ENCODE measurements around the gene TTC3.
A peak's percentile ranks its signal among the peaks of the same experiment; 100 is the strongest.

The TTC3 gene

GRCh38 chr21:37136261-37136660, 63.2 kb downstream of the TTC3 start:
- Histone ChIP-seq H3K79me2 (ENCODE audit: control insufficient read depth, insufficient read depth, low read length, poor library complexity) (no peaks in the 10 kb centered on the region), H4K12ac (ENCODE audit: low read depth, low read length) (no peak overlapping the region), H3K9me3 (ENCODE audit: insufficient read depth, low read depth, low read length) (no peaks in the 10 kb centered on the region), H2BK120ac (ENCODE audit: insufficient read depth, low read length, poor library complexity) (no peak overlapping the region), H3K18ac (ENCODE audit: low read length) (no peak overlapping the region), H3K79me1 (ENCODE audit: low read length) (no peaks in the 10 kb centered on the region), H3K4me2 (ENCODE audit: low read length) (no peak overlapping the region), H3K27ac (ENCODE audit: low read depth, low read length) (no peak overlapping the region), H3K14ac (ENCODE audit: low read length) (no peak overlapping the region), H4K8ac (ENCODE audit: low read depth, low read length) (no peak overlapping the region), H2BK5ac (ENCODE audit: low read depth, low read length, poor library complexity) (no peak overlapping the region), H3K23ac (ENCODE audit: low read length) (no peak overlapping the region), H2BK12ac (ENCODE audit: low read length) (no peak overlapping the region), H2AK5ac (ENCODE audit: low read length) (no peak overlapping the region), H2AFZ (ENCODE audit: insufficient read depth, low read length, poor library complexity) (no peak overlapping the region), H3K36me3 (ENCODE audit: control insufficient read depth in 1 of 2, insufficient read depth in 2 of 2, low read length in 2 of 2) (peaks cover 11 to 32% of the 10 kb centered on the region in 2 experiments), H3K4ac (ENCODE audit: low read depth, low read length) (no peak overlapping the region), H3K4me3 (ENCODE audit: low read depth, low read length) (no peak overlapping the region), H3K27me3 (ENCODE audit: insufficient read depth, low read length) (no peaks in the 10 kb centered on the region), H3K4me1 (ENCODE audit: control insufficient read depth in 1 of 2, insufficient read depth in 2 of 2, low read length in 2 of 2) (no peaks in the 10 kb centered on the region), H4K91ac (ENCODE audit: low read depth, low read length) (no peak overlapping the region), H3K9ac (ENCODE audit: low read length) (no peak overlapping the region)
- no CpG with 5 or more reads among the region's 2 CpGs for WGBS (ENCODE audit: extremely low coverage, insufficient coverage, insufficient read length)
- no peak for DNase-seq

- no peak overlapping the region for H4K12ac ChIP-seq (ENCODE audit: low read depth, low read length)
Observed at GRCh38 chr21:37136744-37137143, 63.7 kb downstream of the TTC3 start.

GRCh38 chr21:37139154-37139553, 66.1 kb downstream of the TTC3 start:
- Histone ChIP-seq H3K27me3 (ENCODE audit: insufficient read depth, low read length) (no peaks in the 10 kb centered on the region), H3K18ac (ENCODE audit: low read length) (no peak overlapping the region), H3K36me3 (ENCODE audit: control insufficient read depth in 1 of 2, insufficient read depth in 2 of 2, low read length in 2 of 2) (peaks cover 4 to 22% of the 10 kb centered on the region in 2 experiments), H3K4ac (ENCODE audit: low read depth, low read length) (no peak overlapping the region), H3K14ac (ENCODE audit: low read length) (no peak overlapping the region), H4K91ac (ENCODE audit: low read depth, low read length) (no peak overlapping the region), H3K23ac (ENCODE audit: low read length) (no peak overlapping the region), H3K79me1 (ENCODE audit: low read length) (no peaks in the 10 kb centered on the region), H4K8ac (ENCODE audit: low read depth, low read length) (no peak overlapping the region), H3K9ac (ENCODE audit: low read length) (no peak overlapping the region), H2AK5ac (ENCODE audit: low read length) (no peak overlapping the region), H3K27ac (ENCODE audit: low read depth, low read length) (no peak overlapping the region), H3K9me3 (ENCODE audit: insufficient read depth, low read depth, low read length) (no peaks in the 10 kb centered on the region), H2BK12ac (ENCODE audit: low read length) (no peak overlapping the region), H3K4me2 (ENCODE audit: low read length) (no peak overlapping the region), H2BK5ac (ENCODE audit: low read depth, low read length, poor library complexity) (no peak overlapping the region), H3K4me3 (ENCODE audit: low read depth, low read length) (no peak overlapping the region), H2AFZ (ENCODE audit: insufficient read depth, low read length, poor library complexity) (no peak overlapping the region), H3K4me1 (ENCODE audit: control insufficient read depth in 1 of 2, insufficient read depth in 2 of 2, low read length in 2 of 2) (no peaks in the 10 kb centered on the region), H2BK120ac (ENCODE audit: insufficient read depth, low read length, poor library complexity) (no peak overlapping the region), H3K79me2 (ENCODE audit: control insufficient read depth, insufficient read depth, low read length, poor library complexity) (no peaks in the 10 kb centered on the region), H4K12ac (ENCODE audit: low read depth, low read length) (no peak overlapping the region)
- WGBS (ENCODE audit: extremely low coverage, insufficient coverage, insufficient read length): no CpG with 5 or more reads among the region's 3 CpGs
- DNase-seq: peak in 1 of 2 donors; percentile 13

More at GRCh38 chr21:37136744-37137143, 63.7 kb downstream of the TTC3 start:
- no peak overlapping the region for H2BK120ac ChIP-seq (ENCODE audit: insufficient read depth, low read length, poor library complexity)
- no peak overlapping the region for H2BK5ac ChIP-seq (ENCODE audit: low read depth, low read length, poor library complexity)
- H3K18ac ChIP-seq (ENCODE audit: low read length): no peak overlapping the region
- H2AK5ac ChIP-seq (ENCODE audit: low read length): no peak overlapping the region
- H3K14ac ChIP-seq (ENCODE audit: low read length): no peak overlapping the region
- H3K4me1 ChIP-seq (ENCODE audit: control insufficient read depth in 1 of 2, insufficient read depth in 2 of 2, low read length in 2 of 2): no peaks in the 10 kb centered on the region
- DNase-seq: no peak
- H3K27me3 ChIP-seq (ENCODE audit: insufficient read depth, low read length): no peaks in the 10 kb centered on the region
- no peaks in the 10 kb centered on the region for H3K79me1 ChIP-seq (ENCODE audit: low read length)
- H3K27ac ChIP-seq (ENCODE audit: low read depth, low read length): no peak overlapping the region
- H3K4me2 ChIP-seq (ENCODE audit: low read length): no peak overlapping the region
- H4K91ac ChIP-seq (ENCODE audit: low read depth, low read length): no peak overlapping the region
- H3K23ac ChIP-seq (ENCODE audit: low read length): no peak overlapping the region
- H4K8ac ChIP-seq (ENCODE audit: low read depth, low read length): no peak overlapping the region
- H3K79me2 ChIP-seq (ENCODE audit: control insufficient read depth, insufficient read depth, low read length, poor library complexity): no peaks in the 10 kb centered on the region
- H2AFZ ChIP-seq (ENCODE audit: insufficient read depth, low read length, poor library complexity): no peak overlapping the region
- no peak overlapping the region for H3K9ac ChIP-seq (ENCODE audit: low read length)
- H3K4me3 ChIP-seq (ENCODE audit: low read depth, low read length): no peak overlapping the region
- H3K4ac ChIP-seq (ENCODE audit: low read depth, low read length): no peak overlapping the region
- no peak overlapping the region for H2BK12ac ChIP-seq (ENCODE audit: low read length)
- peaks cover 9 to 30% of the 10 kb centered on the region in 2 experiments for H3K36me3 ChIP-seq (ENCODE audit: control insufficient read depth in 1 of 2, insufficient read depth in 2 of 2, low read length in 2 of 2)
- no peaks in the 10 kb centered on the region for H3K9me3 ChIP-seq (ENCODE audit: insufficient read depth, low read depth, low read length)

GRCh38 chr21:37139902-37140301, 66.8 kb downstream of the TTC3 start:
- Histone ChIP-seq H3K79me2 (ENCODE audit: control insufficient read depth, insufficient read depth, low read length, poor library complexity) (no peaks in the 10 kb centered on the region), H4K8ac (ENCODE audit: low read depth, low read length) (no peak overlapping the region), H2BK120ac (ENCODE audit: insufficient read depth, low read length, poor library complexity) (no peak overlapping the region), H3K36me3 (ENCODE audit: control insufficient read depth in 1 of 2, insufficient read depth in 2 of 2, low read length in 2 of 2) (peaks cover 2 to 23% of the 10 kb centered on the region in 2 experiments), H3K9me3 (ENCODE audit: insufficient read depth, low read depth, low read length) (no peaks in the 10 kb centered on the region), H2AFZ (ENCODE audit: insufficient read depth, low read length, poor library complexity) (no peak overlapping the region), H3K4me1 (ENCODE audit: control insufficient read depth in 1 of 2, insufficient read depth in 2 of 2, low read length in 2 of 2) (no peaks in the 10 kb centered on the region), H4K91ac (ENCODE audit: low read depth, low read length) (no peak overlapping the region), H3K4me2 (ENCODE audit: low read length) (no peak overlapping the region), H3K18ac (ENCODE audit: low read length) (no peak overlapping the region), H3K4ac (ENCODE audit: low read depth, low read length) (no peak overlapping the region), H2BK5ac (ENCODE audit: low read depth, low read length, poor library complexity) (no peak overlapping the region), H3K4me3 (ENCODE audit: low read depth, low read length) (no peak overlapping the region), H3K79me1 (ENCODE audit: low read length) (no peaks in the 10 kb centered on the region), H2AK5ac (ENCODE audit: low read length) (no peak overlapping the region), H4K12ac (ENCODE audit: low read depth, low read length) (no peak overlapping the region), H3K9ac (ENCODE audit: low read length) (no peak overlapping the region), H3K27me3 (ENCODE audit: insufficient read depth, low read length) (no peaks in the 10 kb centered on the region), H3K23ac (ENCODE audit: low read length) (no peak overlapping the region), H3K27ac (ENCODE audit: low read depth, low read length) (no peak overlapping the region), H2BK12ac (ENCODE audit: low read length) (no peak overlapping the region), H3K14ac (ENCODE audit: low read length) (no peak overlapping the region)
- peak in 1 of 2 donors; percentile 42 for DNase-seq
- WGBS (ENCODE audit: extremely low coverage, insufficient coverage, insufficient read length): no CpG with 5 or more reads among the region's 4 CpGs

All from trophoblast cell (in vitro differentiated cells and primary cell).